GM21529 (cell line): ENCODE measurements around the gene ARHGEF2.
"Not testable (repeated sequence)": the region's sequence is repeated elsewhere in the genome, so short reads cannot be mapped to it uniquely, and the experiment has no call there.

Experiments
- ATAC-seq: cut with Tn5 transposase; IDR thresholded peaks from one replicate; pipeline ENCODE4 v1.9.1; 2021; ENCODE audit not compliant: unreplicated experiment

ARHGEF2 gene

DNA sequence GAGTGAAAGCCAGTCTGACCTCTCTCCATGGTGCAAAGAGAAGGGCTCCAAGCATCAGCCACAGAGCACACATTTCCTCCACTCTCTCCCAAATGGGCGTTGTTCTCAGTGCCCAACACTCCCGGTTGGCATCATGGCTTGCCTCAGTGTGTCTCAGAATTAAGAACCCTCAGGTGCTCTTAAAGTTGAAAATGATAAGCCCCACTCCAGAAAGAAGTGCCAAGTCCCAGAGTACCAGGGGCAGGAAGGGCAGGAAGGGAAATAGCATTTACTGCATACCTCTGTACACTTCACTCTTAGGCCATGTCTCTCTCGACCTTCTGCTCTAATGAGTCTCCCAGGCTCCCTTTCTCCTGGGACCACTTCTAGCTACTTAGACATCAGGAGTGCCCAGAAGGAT, 15.2 kb upstream of the ARHGEF2 start:
- no peak for ATAC-seq

DNA sequence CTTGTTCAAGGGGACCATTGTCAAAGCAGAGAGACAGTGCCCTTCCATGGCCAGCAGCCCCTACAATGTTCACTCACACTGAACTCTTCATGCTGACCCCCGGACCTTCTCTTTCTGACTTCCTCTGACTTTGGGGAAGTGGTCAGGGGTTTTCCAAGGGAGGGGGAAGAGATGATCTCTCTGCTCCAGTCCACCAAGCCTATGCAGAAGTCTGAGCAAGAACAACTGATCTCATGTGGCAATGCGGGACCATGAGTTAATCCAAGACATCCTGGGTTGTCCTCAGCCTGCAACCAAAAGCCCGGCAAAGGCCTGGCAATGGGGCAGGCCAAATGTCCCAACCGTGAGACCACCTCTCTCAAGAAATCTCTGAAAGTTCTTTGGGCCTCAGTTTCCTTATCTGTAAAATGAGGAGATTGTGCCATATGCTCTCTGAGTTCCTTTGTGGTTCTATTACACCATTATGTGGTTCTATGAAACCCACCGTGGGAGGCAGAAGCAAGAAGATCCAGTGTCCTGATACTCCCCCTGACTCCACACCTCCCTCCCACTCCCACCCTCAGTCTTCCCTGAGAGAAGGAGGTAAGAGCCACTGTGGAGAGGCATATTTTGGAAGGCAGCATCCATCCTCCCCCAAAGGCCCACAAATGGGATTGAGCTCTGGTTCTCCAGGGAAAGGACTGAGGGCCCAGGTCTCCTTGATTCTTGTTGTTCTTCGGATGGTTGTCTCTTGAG, 11.8 kb upstream of the ARHGEF2 start:
- ATAC-seq = no peak

DNA sequence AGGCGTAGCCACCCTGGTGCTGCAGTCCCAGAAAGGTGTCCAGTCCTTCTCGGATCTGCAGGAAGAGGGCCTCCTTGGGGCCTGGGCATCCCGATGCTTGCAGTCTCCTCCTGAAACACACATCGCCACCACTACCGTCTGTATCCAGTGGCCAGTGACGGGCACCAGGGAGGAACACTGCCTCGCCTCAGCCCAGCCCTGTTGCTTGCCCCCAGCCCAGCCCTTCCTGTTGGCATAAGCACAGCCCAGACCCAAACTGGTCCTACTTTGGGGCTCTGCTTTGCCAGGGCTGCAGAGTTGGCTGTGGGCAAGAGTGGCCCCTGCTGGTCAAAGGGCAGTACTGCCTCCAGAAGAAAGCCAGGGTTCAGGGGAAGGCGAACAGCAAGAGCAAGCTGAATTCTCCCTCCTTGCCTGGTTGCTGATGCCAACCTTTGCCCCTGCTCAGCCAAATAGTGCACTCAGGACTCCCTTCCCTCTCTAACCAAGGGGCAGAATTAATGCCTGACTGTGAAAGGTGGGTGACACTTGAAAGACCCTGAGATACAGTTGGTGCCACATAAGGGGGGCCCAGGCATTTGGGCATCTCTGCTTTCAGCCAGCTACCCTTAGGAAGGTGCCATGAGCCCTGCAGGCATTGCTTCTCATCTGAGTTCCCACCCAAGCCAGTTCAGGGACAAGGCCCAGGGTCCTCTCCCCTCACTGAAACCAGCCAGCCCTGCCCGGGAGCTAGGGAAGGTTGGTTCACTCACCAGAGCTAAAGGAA, 11.1 kb upstream of the ARHGEF2 start:
- peak; percentile 67 for ATAC-seq

DNA sequence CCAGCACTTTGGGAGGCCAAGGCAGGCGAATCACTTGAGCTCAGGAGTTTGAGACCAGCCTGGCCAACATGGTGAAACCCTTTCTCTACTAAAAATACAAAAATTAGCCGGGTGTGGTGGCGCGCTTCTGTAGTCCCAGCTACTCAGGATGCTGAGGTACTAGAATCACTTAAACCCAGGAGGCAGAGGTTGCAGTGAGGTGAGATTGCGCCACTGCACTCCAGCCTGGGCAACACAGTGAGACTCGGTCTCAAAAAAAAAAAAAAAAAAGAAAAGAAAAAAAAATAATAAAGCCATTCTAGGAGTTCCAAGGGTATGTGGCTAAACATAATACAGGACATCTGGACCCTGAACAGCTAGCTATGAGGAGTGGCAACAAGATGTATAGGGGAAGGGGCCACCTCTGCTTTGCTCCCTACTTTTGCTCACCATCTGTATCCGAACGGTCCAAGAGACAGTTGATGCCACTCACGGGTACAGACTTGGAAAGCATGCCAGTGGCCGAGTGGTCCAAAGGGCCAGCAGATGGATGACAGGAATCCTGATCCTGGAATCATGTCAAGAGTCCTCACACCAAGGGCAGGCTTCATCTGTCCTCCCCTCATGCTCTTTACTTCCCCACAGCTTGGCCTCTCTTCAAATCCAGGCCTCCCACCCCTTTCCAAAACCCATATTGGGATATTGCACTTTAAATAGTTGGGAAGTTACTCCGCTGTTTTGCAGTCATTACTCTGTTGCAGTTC, 6.7 kb upstream of the ARHGEF2 start:
- ATAC-seq = not testable (repeated sequence)

DNA sequence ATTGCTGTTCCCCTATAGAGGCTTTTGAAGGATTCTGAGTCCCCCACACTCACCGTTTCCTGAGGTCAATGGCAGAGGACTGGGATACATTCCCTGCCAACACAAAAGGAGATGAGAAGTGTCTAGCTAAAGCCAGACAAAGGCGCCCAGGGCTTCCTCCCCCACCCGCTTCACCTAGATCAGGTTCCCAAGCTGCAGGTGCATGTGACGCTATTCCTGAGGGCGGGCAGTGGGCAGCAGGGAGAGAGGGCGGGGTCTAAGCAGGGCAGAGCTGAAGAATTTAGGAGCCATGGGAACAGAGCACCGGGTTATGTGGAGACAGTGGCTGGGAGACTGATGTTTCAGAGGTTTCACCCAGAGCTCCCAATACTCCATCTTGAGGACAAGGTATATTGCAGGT, 6.0 kb upstream of the ARHGEF2 start:
- no peak for ATAC-seq

DNA sequence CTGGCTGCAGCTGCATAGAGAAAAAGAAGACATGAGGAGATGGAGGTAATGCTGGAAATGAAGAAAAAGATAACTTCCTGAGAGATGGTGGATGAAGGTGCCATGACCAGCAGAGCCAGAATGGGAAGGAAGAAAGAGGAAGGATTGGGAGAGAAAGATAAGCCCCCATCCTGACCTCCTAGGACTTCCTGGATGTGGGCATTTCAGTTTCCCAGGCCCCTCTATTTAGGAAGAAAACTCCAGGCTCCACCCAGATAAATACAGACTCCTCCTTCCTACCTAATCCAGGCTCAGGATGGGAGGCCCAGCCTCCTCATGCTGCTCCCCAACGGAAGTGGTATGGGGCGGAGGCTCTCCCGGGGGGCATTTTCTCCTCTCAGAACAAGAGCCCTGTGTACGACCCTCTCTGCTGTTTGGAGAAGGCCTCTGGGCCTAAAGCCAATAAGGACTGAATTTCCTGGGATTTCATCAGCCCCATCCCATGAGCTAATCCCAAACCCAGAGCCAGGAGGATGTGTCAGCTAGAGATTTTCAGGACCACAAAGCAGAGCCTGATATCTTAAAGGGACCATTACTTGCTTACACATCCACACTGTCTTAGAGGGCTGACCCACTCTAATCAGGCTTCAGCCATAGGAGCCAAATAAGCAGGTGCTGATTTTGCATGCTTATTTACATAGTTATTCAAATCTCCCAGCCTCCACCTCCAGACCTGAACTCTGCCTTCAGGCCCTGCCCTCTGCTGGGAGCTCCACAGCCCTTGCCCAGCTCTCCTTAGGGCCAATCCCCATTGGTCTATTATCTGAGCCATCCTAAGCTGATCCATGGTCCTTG, 5.1 kb upstream of the ARHGEF2 start:
- ATAC-seq = no peak

DNA sequence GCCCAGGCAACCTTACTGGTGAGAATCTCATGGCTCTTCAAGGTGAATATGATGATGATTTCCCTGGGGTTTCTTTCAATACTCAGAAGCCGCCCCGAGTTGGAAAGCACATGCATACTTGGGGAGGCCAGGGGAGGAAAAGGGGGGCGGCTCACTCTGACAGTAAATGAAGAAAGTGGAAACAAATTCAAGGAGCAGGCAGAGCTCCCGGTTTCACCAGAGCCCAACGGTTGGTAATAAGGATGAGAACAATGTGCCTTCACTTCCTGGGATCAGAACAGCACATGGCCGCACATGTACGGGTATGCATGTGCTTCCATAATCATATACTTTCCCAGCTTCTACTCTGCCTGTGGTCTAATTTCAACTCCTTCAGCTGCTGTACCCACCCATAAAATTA, 3.8 kb upstream of the ARHGEF2 start:
- no peak for ATAC-seq

DNA sequence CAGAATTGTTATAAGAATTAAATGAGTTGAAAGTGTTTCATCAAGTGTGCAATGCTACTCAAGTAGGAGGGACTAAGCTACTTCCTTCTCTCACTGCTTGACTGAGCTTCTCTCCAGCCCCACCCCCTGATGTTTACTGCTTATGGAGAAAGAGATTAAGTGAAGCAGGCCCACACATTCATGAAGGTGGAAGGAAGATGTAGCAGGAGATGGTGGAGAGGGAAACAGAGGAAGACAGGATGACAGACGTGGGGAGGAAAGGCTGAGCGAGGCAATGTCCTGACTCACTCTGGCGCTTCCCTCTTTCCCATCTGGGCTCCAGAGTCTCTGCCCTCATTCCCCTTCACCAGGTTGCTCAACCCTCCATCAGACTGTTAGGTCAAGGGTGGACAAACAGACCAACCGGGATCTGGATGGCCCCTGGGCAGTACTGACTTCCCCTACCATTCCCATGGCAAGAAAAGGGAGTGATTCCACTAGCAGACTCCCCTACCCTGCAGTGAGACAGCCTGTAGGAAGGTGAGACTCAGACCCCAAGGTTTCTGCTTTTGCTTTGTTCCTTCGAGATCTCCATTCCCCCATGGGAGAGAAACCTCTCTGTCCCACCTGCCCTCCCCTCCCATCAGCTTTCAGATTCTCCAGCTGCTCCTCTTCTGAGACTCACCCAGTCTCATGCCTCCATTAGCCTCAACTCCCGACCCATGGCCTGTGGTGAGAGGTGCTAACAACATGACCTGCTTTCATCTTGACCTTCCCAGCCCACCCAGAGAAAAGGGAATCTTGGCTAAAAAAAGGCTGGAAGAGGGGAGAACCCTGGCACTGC, 3.1 kb upstream of the ARHGEF2 start:
- no peak for ATAC-seq

DNA sequence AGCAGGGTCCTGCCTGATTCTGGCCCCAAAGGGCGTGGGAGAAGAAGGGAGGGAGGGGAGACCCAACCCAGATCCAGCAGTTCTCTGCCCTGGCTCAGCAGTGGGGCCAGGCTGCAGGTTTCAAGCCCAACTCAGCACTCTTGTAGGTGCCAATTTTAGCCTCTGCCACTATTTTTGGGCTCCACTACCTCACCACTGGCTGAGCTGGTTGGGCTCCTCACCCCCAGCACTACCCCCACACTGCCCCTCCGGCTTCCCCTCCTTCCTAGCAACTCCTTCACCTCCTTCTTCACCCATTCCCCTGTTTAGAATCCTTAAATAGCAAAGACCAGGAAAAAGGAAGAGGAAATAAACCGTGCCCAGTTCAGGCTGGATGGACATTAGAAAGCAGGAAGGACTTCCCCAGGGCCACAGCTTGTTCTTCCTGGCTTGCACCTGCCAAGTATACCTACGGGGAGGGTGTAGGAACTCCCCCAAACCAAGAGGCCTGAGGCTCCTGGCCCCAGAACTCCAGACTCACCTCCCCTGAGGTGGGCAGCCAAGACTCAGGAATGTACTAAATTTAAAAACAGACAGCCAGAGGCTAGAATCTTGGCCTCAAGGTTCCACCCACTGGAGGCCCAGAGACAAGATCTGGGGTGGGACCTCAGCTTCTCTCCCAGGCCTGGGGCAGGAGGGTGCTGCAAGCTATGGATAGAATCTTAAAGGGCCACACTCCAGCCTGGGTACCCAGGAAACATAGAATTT, 1.4 kb upstream of the ARHGEF2 start:
- no peak for ATAC-seq

DNA sequence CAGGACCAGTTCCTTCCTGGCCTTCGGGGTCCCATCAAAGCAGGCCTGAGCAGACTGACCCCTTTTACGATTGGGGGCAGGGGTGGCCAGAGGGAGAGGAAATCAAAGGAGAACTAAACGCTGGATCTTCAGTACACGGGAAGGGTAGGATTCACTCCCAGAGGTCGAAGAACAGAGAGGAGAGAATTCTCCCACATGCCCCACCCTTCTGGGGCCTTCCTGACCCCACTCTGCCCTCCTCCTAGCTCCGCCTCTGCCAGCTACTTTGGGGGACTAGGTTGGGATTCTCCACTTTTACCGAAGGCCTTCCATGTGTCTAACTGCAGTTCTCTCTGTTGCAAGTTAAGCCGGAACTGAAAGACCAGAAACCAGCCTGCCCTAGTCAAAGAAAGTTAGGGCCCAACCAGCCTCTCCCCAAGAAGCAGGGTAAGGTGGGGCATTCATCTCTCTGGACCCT, 654 bp upstream of the ARHGEF2 start:
- ATAC-seq = no peak

DNA sequence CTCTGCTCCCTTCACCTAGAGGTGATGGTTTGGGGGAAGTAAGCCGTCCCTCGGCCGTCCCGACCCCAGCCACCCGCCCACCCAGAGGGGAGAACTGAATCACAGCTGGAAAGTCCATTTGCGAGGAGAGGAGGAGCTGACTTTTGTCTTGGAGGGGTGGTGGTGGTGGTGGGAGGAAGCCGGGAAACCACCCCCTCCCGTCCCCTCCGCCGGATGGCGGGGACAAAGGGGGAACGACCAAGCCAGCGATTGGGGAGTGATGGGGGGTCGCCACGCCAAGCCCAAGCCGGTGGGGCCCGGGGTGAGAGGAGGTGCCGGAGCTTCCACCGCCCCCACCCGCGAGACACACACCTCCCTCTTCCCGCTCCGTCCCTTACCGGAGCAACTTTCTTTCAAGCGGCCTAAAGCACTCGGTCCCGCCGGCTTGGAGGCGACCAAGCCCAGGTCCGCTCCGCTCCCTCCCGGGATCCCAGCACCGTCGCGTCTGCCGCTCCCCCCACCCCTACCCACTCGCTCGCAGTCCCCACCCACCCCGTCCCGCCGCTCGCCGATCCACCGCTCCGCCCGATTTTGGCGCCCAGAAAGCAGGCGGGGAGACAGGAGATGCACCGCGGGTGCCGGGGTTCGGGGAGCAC, 540 bp downstream of the ARHGEF2 start:
- no peak for ATAC-seq

DNA sequence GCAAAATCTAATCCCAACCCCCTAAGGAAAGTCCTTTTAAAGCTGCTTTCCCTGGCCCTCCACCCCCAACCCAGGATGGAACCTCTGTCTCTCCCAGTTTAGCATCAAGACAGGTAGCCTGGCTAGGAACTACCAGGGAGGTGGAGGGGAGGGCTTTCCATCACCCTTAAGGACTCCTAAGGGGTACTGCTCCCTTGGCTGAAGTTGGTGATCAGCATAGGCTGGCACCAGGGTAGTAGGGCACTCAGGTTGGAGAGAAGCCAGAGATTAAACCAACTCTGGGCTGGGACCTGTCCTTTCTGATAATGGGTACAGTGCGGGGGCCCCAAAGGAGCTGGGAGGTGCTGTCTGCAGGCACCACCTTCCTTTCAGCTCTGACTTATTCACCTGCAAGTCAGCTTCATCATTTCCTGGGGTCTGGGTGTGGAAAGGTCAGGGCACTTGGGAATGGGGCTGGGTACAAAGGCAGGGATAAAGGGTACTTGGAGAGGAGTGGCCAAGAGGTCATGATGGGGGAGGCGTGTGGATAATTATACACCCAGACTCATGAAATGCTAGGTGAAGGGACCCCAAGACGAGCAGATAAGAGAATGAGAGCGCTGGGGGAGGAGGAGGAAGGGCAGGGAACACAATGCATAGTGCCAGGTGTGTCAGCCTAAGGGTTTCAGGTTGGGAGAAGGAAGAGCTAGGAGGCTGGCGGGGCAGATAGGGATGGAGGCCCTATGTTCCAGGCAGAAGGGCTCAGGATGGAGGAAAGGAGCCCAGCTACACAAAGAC, 1.2 kb downstream of the ARHGEF2 start:
- no peak for ATAC-seq

DNA sequence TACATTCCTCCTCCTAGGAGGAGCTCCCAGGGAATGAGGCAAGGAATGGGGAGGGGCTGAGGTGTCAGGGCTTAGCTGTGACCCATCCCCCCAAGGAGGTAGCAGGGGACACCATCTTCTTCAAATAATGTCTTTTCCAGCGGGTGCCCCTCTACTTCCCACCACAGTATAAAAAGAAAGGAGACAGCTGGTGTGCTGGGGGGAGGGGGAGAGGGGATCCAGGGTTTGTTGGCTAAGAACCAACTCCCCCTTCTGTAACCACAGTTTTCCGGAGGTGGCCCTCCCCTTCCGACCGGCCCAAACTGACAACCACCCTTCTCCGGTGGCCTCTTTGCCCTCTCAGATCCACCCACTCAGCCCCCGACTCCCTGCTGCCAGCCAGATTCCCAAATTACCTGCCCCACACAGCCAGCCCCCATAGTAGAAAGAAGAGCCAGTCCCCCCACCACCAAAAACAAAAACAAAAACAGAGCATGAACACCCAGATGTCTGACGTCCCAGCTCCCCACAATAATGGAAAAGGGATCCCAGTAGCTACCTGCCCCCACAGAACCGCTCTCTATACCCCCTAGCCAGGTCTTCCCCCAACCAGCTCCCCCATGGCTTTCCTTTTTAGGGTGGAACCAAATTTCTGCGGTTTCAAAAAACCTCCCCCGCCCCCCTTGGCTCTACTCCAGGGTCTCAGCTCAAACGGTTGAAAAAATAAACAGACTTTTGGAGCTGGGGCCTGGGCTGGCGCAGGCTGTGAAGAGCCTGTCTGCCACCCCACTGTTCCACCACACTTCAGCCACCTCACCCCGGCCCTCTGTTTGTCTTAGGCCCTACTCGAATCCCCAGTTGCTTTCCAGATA, 2.1 kb downstream of the ARHGEF2 start:
- ATAC-seq = no peak

DNA sequence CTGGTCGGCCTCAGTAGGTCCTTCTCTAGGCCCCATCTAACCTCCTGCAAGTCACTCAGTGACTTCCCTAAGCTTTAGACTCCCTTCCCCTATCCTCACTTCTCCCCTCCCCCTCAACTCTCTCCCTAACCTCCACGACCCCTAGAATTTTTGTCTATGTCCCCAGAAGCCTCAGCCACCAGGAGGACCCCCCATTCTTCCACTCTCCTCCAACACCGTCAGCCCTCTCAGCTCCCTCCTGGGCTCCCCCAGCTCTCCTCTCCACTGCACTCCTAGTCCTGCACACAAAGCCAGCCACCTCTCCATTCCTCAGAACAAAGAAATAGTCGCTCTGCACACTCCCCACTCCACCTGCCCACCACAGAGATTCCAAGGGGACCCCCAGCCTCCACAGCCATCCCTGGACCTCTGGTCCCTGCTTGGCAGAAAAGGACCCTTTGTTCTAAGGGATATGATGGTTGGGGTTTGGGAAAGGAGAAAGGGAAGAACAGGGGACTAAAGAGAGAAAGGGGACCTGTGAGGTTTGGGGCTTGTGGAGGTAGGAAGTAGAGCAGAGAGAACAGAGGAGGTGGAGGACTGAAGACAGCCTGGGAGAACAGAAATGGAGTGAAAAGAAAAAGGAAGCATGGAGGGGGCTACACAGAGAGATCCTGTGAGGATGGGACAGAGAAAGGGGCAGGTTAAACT, 2.8 kb downstream of the ARHGEF2 start:
- ATAC-seq = no peak

DNA sequence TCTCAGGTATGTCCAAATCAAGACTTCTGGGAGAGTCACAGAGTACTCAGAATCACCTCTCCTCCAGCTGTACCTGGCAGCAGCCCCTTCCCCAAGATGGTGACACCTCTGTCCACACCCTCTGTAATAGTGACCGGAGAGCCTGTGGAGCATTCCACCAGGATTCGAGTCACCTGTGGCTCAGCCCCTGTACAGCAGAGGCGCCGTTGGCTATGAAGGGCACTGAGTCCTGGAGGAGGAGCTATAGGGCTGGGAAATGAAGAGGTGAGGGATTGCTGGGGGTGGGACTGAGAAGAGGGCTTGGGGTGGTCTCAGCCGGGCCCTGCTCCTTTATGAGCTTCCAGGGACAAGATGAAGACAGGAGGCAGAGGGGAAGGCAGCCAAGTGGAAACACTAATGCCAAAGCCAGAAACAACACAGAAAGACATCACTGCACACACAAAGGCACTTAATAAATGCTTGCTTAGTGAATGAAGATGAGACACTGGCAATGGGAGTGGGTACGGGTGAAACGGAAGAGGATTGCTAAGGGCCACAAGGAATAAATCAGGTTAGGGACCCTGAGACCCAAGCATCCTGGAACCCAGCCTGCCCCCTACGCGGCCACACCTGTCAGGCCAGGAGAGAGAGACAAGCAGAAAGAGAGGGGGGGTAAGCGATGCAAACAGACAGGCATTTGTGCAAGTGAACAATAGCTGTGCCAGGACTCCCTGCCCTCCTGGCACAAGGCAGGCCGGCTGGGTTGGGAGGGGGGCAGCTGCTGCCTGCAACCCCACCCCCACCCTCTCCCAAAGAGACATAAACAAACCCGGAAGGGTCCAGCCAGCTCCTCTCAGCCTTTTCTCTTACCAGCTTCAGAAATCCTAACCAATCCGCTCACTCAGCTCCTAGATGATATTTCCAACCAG, 3.9 kb downstream of the ARHGEF2 start:
- ATAC-seq = no peak

DNA sequence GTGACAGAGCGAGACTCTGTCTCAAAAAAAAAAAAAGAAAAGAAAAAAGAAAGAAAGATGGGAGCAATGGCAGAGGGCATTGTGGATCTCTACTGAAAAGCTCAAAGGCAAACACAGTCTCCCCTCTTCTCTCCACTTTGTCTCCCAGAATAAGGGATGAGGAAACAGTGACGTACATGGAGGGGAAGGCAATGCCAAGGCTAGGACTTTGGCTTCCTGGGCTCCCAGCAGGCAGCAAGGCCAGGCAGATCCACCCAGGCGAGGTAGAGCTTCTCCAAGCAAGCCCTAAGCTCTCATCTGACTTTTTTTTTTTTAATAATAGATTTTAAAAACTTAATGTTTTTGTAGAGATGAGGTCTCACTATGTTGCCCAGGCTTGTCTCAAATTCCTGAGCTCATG, 4.6 kb downstream of the ARHGEF2 start:
- ATAC-seq = no peak
